Stimulated activated CD8-positive, alpha-beta memory T cell treated with anti-CD3 and anti-CD28 coated beads, Interleukin-15, amount 100 ng/mL, for 4 hours (primary cell): ENCODE results near the gene CCNG1.
A peak's percentile ranks its signal among the peaks of the same experiment; 100 is the strongest.
"Not testable (repeated sequence)": the region's sequence is repeated elsewhere in the genome, so short reads cannot be mapped to it uniquely, and the experiment has no call there.

Experiments used
- DNase-seq, 2 donors: peaks; one replicate each; pipeline ENCODE4 v3.0.0-alpha.2; 2020; ENCODE audit warnings: low read depth in 2 of 2

Gene CCNG1

DNA sequence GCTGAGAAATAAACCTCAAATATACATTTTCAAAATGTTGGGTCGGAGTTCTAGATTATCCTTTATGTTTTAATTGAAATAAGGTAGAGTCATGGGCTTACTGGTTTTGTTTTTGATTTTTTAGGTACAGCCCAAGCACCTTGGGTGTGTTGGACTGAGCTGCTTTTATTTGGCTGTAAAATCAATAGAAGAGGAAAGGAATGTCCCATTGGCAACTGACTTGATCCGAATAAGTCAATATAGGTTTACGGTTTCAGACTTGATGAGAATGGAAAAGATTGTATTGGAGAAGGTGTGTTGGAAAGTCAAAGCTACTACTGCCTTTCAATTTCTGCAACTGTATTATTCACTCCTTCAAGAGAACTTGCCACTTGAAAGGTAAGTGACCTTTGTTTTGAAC lies 3.6 kb downstream of the CCNG1 start:
- no peak for DNase-seq

DNA sequence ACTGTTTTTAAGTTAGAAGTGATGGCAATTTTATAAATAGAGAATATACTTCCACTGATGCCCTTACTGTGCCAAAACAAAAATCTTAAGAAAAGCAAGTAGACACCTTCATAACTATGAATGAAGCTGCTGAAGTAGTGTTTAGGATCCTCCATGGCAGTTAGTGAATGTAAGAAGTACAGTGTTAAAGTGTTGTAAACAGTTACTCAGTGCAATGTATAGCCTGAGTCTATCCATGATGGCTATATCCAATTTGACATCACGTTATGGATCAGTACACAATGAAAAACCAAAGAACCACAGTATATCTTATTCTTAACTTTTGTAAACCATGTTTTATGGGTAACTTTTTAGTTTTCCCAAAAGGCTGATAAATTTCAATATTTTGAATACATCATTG lies 7.1 kb downstream of the CCNG1 start:
- no peak for DNase-seq

- DNase-seq, result no peak
Measured at GRCh38 chr5:163445345-163445744, 8.0 kb downstream of the CCNG1 start.

- no peak for DNase-seq
Measured at GRCh38 chr5:163447191-163447590, 9.8 kb downstream of the CCNG1 start.

DNA sequence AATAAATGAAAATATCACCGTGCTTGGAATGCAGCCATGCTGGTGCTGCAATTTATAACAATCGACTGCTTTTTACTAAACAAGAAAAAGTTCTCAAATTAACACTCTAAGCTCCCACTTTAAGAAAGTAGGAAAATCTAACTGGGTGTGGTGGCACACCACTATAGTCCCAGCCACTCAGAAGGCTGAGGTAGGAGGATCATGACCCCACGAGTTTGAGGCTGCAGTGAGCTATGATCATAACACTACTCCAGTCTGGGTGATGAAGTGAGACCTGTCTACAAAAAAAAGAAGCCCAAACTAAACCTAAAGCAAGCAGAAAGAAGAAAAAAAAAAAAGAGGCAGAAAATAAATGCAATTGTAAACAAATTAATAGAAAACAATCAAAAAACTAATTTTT lies 10.5 kb downstream of the CCNG1 start:
- no peak for DNase-seq

DNA sequence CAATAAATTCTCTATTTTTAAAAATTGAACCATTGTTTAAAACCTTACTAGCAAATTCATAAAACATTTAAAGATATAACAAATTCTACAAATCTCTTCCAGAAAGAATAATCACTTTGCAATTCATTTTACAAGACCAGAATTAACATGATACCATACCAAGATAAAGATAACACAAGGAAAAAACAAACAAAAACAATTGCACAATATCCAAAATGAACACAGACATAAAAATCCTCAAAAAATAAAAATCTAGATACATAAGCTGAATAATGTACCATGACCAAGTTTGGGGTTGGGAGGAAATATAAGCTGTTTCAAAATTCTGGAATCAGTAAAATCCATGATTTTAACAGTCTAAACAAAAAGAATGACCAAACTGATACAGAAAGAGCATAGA lies 11.1 kb downstream of the CCNG1 start:
- DNase-seq, result no peak

GRCh38 chr5:163451489-163451888 lies 14.1 kb downstream of the CCNG1 start:
- DNase-seq, result no peak

- DNase-seq, result no peak
Measured at GRCh38 chr5:163453705-163454104, 16.3 kb downstream of the CCNG1 start.

- not testable (repeated sequence) for DNase-seq
Measured at GRCh38 chr5:163455406-163455805, 18.0 kb downstream of the CCNG1 start.

DNA sequence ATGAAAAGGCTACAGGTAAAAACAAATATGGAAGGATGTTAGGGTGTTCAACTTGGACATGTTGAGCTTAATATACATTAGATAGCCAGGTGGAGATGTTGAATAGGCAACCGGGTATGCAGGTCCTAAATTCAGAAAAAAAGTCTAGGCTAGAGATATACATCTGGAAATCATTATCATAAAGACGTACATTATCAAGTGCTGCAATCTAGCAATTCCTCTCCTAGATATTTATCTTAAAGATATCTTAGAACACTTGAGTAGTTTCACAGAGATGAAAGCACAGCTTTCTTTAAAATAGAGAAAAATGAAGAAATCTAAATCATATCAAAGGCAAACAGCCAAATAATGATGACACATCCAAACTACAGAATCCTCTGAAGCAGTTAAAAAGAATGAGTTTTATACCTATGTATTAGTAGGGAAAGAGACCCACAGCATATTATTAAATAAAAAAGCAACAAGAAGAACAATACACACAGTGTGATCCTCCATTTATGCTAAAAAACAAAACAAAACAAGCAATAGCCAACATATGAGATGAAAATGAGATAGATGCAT lies 18.7 kb downstream of the CCNG1 start:
- no peak for DNase-seq

DNA sequence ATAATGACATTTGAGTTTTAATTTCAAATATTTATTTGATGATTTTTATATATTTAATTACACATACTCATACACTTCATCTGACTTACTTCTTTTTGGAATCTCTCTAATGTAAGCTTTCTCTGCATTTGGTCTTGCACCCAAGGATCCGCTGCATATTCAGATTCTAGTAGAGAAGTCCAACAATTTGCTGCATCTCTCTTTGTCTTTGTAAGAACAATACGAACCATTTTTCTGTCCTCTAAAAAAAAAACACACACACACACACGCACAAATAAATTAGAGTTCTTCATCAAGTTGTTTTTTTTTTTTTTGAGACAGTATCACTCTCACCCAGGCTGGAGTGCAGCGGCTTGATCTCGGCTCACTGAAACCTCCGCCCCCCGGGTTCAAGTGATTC lies 19.4 kb downstream of the CCNG1 start:
- no peak for DNase-seq

DNA sequence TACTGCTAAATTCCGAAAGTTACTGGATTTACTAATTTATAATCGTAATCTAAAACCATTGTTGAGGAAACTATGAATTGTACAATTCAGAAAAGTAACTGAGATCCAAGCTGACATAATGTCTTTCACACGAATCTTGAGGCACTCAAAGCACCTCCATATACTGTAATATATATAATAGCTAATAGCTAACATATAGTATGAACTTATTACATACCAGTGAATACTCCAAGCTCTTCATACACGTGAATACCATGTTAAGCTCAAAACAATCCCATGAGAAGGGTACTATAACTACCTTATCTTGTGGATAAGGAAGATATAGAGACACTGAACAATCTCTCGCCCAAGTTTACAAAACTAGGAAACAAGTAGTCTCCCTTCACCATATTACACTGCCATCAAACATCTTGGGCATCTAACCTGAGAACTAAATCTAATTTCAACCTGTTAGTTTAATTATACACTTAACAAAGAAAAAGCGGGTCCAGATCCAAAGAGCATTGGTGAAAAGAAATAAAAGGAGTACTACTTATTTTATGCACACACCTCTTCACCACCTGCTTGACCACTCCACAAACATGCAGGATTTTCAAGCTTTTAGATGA lies 21.5 kb downstream of the CCNG1 start:
- DNase-seq, result no peak

DNA sequence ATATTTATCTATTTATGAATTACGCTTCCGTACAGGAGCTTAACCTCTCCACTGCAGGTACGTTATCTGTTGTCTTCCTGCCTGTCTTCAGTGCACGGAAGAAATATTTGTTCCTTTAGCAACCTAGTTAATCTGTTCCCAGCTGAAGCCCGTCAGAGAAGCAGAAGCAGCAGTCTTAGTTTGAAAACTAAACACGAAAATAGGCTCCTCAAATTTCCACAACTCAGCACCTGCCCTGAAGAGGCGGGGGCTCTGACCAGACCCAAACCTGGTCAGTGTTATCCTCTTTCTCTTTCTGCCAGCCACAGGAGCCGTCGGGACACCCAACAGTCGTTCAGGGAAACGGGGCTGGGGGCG lies 22.0 kb downstream of the CCNG1 start:
- no peak for DNase-seq

DNA sequence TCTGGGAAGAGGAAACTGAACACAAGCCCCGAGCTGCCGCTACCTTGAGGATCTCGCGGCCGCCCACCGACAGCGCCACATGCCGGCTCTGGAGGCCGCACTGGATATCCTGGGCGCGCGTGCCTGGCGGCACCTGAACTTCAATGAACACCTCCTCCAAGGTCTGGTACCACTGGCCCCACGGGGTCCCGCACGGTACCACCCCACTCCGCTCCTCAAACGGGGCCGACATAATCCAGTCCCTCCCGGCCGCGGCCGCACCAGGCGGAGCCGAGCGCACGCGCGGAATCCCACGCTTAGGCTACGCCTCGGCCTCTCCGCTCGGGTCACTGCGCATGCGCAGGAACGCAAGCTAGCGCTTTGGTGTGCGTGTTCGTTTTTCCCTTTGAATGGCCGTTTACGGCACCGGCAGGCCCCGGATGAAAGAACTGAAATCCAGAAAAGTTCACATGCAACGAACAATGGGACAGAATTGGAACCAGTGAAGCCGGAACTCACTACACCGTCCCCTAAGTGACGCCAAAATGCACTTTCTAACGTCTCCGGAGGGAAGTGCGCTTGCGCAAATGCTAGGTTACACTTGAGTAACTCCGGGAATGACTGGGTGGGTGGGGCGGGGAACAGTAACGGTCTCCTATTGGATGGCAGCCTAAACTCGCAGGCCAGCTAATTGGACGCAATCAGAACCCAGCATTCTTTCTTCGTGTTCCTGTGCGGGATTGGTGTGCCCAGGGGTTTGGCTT lies 22.6 kb downstream of the CCNG1 start, which contains the start of gene NUDCD2:
Gene NUDCD2 (minus strand): TSS at position 284 of the 743 bp plus-strand sequence. CDS start 52 bp downstream, at position 232.
- peak; percentile 89 to 90 for DNase-seq

GRCh38 chr5:163460562-163461171 lies 23.3 kb downstream of the CCNG1 start, which contains the start of gene HMMR:
Gene HMMR, plus strand, starts transcription at chr5:163460632. Its CDS starts 61 bp downstream, at chr5:163460693.
- DNase-seq, result no peak

- DNase-seq, result no peak
Measured at GRCh38 chr5:163463063-163463435, 25.7 kb downstream of the CCNG1 start.

DNA sequence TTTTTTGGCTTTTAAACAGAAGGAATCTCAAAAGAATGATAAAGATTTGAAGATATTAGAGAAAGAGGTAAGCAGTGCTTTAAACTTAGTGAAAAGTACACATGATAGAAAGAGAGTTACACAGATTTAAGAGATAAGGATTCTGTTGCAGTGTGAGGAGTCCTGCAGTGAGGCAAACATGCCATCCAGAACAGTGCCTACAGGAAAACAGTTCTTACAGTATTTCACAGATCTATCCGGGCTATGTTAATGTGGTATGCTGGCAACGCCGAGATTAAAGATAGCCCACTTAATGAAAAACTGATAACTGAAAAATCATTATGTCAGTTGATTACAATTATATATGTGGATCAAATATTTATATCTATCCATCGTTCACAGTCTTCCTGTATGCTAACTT lies 30.3 kb downstream of the CCNG1 start:
- DNase-seq, result no peak

DNA sequence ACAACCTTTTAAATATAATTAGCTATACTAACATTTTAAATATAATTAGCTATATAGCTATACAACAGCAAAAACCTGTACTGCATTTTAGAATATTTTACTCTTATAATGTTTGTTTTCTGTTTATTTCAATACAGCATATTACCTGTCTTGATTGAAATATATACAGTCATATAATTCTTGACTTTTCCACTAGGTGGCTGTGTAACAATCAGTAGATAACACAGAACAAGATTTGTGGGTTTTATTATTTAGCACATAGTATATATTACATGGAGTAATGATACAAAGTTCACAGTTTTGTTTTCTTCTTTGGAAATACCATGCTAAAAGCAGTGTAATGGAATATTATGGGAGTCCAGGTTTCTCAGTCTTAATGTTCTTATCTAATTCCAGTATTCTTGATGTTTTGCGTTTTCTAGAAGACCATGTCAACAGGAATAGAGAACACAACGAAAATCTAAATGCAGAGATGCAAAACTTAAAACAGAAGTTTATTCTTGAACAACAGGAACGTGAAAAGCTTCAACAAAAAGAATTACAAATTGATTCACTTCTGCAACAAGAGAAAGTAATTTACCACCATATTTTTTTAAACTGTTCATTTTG lies 36.3 kb downstream of the CCNG1 start:
- no peak for DNase-seq

DNA sequence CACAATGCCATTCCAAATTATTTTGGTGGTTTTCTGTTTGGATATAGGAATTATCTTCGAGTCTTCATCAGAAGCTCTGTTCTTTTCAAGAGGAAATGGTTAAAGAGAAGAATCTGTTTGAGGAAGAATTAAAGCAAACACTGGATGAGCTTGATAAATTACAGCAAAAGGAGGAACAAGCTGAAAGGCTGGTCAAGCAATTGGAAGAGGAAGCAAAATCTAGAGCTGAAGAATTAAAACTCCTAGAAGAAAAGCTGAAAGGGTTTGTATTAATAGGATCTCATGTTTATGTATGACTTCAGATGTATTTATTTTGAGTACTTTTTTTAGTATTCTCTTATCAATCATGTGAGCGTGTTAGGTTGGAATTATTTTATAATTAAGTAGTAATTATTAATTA lies 38.0 kb downstream of the CCNG1 start:
- no peak for DNase-seq

- DNase-seq, result no peak
Measured at GRCh38 chr5:163478126-163478981, 41.0 kb downstream of the CCNG1 start.

- no peak for DNase-seq
Measured at GRCh38 chr5:163478982-163479271, 41.5 kb downstream of the CCNG1 start.
